Lower leg skin (tissue), 3 donors: ENCODE measurements around the gene WNT10A.

Experiments used
- POLR2A ChIP-seq, 2 donors: fragments of 450-650 bp; IDR thresholded peaks; one replicate each; pipeline ENCODE4 v1.6.1; 2016 to 2017; ENCODE audit warnings: antibody characterized with exemption in 2 of 2, mild to moderate bottlenecking in 1 of 2, moderate library complexity in 1 of 2
- TF ChIP-seq, protein P1 (sequence below), 3 donors: fragments of 450-650 bp; IDR thresholded peaks; one replicate each; pipeline ENCODE4 v1.5.1; 2016; ENCODE audit warnings: antibody characterized with exemption in 3 of 3, mild to moderate bottlenecking in 3 of 3, moderate library complexity in 2 of 3

DNA sequence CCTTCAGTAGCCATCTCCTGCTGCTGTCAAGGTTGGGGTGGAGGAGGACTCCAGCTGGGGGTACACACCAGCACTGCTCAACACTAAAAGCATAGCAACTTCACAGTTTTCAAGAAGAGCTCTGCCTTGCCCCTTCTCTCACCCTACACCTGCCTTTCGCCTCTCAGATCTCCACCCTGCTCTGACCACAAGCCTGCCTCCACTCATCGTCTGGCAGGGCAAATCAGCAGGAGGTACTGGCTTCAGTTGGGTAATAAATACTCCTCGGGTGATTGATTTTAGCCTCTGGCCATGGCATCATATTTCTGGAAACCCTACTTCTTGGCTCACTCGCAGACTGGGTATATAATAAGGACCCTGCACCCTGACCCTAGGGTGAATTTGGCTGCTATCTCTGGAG is 46.0 kb upstream of the WNT10A start:
- TF ChIP-seq, protein P1, sequence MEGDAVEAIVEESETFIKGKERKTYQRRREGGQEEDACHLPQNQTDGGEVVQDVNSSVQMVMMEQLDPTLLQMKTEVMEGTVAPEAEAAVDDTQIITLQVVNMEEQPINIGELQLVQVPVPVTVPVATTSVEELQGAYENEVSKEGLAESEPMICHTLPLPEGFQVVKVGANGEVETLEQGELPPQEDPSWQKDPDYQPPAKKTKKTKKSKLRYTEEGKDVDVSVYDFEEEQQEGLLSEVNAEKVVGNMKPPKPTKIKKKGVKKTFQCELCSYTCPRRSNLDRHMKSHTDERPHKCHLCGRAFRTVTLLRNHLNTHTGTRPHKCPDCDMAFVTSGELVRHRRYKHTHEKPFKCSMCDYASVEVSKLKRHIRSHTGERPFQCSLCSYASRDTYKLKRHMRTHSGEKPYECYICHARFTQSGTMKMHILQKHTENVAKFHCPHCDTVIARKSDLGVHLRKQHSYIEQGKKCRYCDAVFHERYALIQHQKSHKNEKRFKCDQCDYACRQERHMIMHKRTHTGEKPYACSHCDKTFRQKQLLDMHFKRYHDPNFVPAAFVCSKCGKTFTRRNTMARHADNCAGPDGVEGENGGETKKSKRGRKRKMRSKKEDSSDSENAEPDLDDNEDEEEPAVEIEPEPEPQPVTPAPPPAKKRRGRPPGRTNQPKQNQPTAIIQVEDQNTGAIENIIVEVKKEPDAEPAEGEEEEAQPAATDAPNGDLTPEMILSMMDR (IDR thresholded peaks at IDR 0.05): no peak
- TF ChIP-seq POLR2A (IDR thresholded peaks at IDR 0.05): no peak
